Measurements from ENCODE around the gene ICA1. TPM values are rescaled to one million over a fixed set of nuclear protein-coding genes. Genes with fewer than 3 reads are reported as not detected.

The ICA1 gene
- total and polyA plus RNA-seq, 2 of the 13 experiments (the other 11 are each of a cell fraction or from before 2014, with no cell fraction given), result 0.29 TPM; not detected in 1

GRCh38 chr7:8217200-8218068 is 44.5 kb downstream of the ICA1 start (continued):
- TF ChIP-seq KIAA2018 (CRISPR knock-in tag; IDR thresholded peaks at IDR 0.05; ENCODE audit: borderline replicate concordance), result no peak
- TF ChIP-seq SMC3 (IDR thresholded peaks at IDR 0.05; ENCODE audit: low read length), result peak; percentile 56; the same call in 1 of the 2 replicates
- TF ChIP-seq, protein P1, sequence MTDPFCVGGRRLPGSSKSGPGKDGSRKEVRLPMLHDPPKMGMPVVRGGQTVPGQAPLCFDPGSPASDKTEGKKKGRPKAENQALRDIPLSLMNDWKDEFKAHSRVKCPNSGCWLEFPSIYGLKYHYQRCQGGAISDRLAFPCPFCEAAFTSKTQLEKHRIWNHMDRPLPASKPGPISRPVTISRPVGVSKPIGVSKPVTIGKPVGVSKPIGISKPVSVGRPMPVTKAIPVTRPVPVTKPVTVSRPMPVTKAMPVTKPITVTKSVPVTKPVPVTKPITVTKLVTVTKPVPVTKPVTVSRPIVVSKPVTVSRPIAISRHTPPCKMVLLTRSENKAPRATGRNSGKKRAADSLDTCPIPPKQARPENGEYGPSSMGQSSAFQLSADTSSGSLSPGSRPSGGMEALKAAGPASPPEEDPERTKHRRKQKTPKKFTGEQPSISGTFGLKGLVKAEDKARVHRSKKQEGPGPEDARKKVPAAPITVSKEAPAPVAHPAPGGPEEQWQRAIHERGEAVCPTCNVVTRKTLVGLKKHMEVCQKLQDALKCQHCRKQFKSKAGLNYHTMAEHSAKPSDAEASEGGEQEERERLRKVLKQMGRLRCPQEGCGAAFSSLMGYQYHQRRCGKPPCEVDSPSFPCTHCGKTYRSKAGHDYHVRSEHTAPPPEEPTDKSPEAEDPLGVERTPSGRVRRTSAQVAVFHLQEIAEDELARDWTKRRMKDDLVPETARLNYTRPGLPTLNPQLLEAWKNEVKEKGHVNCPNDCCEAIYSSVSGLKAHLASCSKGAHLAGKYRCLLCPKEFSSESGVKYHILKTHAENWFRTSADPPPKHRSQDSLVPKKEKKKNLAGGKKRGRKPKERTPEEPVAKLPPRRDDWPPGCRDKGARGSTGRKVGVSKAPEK (CRISPR knock-in tag; IDR thresholded peaks at IDR 0.05; ENCODE audit: borderline replicate concordance), result no peak
- no peak for TF ChIP-seq NFE2L1 (CRISPR knock-in tag; IDR thresholded peaks at IDR 0.05; ENCODE audit: borderline replicate concordance)
- TF ChIP-seq IRX3 (CRISPR knock-in tag; IDR thresholded peaks at IDR 0.05; ENCODE audit: borderline replicate concordance, low read depth), result no peak
- no peak for TF ChIP-seq ZNF784 (CRISPR knock-in tag; IDR thresholded peaks at IDR 0.05; ENCODE audit: borderline replicate concordance)
- TF ChIP-seq TBX3 (IDR thresholded peaks at IDR 0.05; ENCODE audit: borderline replicate concordance), result no peak
- TF ChIP-seq, protein P2, sequence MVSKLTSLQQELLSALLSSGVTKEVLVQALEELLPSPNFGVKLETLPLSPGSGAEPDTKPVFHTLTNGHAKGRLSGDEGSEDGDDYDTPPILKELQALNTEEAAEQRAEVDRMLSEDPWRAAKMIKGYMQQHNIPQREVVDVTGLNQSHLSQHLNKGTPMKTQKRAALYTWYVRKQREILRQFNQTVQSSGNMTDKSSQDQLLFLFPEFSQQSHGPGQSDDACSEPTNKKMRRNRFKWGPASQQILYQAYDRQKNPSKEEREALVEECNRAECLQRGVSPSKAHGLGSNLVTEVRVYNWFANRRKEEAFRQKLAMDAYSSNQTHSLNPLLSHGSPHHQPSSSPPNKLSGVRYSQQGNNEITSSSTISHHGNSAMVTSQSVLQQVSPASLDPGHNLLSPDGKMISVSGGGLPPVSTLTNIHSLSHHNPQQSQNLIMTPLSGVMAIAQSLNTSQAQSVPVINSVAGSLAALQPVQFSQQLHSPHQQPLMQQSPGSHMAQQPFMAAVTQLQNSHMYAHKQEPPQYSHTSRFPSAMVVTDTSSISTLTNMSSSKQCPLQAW (CRISPR knock-in tag; IDR thresholded peaks at IDR 0.05), result no peak
- TF ChIP-seq MAFK (conservative IDR thresholded peaks at IDR 0.05 in 1 of 2, IDR thresholded peaks at IDR 0.05 in 1 of 2; ENCODE audit: low read length in 2 of 2), result peak; percentile 39 to 52; a peak in 3 of 4 replicates
- TF ChIP-seq ZBTB34 (CRISPR knock-in tag; IDR thresholded peaks at IDR 0.05), result no peak
